Stimulated activated CD8-positive, alpha-beta memory T cell treated with anti-CD3 and anti-CD28 coated beads, Interleukin-12 subunit alpha, Interleukin-12 subunit beta, amount 100 ng/mL, for 1 hour (primary cell): Measurements from ENCODE around the gene ERVW-1.
"Not testable (repeated sequence)": the region's sequence is repeated elsewhere in the genome, so short reads cannot be mapped to it uniquely, and the experiment has no call there.

ENCODE experiments used
- DNase-seq: peaks from one replicate; pipeline ENCODE4 v3.0.0-alpha.2; 2020; ENCODE audit warnings: low read depth

The ERVW-1 gene, protein sequence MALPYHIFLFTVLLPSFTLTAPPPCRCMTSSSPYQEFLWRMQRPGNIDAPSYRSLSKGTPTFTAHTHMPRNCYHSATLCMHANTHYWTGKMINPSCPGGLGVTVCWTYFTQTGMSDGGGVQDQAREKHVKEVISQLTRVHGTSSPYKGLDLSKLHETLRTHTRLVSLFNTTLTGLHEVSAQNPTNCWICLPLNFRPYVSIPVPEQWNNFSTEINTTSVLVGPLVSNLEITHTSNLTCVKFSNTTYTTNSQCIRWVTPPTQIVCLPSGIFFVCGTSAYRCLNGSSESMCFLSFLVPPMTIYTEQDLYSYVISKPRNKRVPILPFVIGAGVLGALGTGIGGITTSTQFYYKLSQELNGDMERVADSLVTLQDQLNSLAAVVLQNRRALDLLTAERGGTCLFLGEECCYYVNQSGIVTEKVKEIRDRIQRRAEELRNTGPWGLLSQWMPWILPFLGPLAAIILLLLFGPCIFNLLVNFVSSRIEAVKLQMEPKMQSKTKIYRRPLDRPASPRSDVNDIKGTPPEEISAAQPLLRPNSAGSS

DNA sequence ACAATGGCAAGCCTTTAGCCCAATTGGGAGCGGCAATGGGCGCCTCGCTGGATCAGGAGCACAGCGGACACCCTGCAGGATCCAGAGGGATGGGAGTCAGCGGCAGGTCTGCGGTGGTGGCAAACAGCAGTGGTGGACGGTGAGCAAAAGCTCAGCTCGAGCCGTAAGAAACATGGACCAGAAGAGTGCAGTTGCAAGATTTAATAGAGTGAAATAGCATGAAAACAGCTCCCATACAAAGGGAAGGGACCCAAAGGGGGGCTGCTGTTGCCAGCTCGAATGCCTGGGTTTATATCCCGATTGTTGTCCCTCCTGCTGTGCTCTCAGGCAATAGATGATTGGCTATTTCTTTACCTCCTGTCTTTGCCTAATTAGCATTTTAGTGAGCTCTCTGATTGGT, at the start of gene ERVW-1:
ERVW-1 (minus strand) TSS at position 266 of the 400 bp plus-strand sequence. CDS start 7,565 bp downstream, outside the sequence.
- DNase-seq: not testable (repeated sequence)

DNA sequence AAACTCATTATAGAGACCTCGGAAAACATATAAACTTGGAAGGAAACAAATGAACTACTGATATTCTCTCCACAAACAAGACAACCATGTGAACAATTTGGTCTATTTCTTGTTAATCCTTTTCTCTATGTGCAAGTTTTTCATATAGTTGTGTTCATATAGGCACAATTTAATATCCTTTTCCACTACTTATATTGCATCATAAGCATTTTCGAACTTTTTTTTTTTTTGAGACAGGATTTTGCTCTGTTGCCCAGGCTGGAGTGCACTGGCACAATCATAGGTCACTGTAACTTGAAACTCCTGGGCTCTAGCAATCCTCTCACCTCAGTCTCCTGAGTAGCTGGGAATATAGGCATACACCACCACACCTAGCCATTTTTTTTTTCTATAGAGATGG, 45.4 kb upstream of the ERVW-1 start:
- no peak for DNase-seq

DNA sequence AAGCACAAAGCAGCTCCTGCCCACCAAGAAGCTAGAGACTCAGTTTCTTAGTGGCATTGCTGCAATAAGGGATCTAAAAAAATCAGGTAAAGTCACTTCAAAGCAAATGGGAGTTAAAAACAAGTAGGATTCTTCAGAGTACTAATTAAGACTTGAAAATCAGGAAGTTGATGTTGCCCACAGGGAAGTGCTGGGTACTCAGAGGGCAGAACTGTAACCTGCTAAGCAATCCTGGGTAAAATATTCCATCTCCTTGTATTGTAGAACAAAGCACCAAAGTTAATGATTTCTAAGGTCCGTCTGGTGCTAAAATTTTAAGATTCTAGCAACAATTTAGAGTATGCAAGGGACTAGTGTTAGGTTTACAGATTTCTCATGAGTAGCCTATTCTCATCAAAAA, 42.3 kb upstream of the ERVW-1 start:
- no peak for DNase-seq

DNA sequence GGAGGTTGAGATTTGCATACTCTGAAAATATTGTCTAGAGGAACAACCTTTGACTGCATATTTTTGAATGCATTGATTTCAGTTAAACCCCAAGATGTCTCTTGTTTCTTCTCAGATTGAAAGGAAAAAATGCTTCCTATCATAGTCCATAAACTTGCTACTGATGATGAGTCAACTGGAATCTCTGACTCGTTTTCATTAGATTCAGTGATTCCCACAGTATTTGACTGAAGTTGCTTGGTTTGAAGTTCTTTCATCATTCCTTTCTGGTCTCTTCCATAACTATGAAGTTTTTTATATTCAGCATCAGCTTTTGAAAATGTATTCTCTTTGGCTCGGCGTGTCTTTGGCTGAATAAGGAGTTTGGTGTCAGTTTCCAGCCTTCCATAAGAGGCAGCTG, 39.9 kb upstream of the ERVW-1 start:
- DNase-seq: no peak

DNA sequence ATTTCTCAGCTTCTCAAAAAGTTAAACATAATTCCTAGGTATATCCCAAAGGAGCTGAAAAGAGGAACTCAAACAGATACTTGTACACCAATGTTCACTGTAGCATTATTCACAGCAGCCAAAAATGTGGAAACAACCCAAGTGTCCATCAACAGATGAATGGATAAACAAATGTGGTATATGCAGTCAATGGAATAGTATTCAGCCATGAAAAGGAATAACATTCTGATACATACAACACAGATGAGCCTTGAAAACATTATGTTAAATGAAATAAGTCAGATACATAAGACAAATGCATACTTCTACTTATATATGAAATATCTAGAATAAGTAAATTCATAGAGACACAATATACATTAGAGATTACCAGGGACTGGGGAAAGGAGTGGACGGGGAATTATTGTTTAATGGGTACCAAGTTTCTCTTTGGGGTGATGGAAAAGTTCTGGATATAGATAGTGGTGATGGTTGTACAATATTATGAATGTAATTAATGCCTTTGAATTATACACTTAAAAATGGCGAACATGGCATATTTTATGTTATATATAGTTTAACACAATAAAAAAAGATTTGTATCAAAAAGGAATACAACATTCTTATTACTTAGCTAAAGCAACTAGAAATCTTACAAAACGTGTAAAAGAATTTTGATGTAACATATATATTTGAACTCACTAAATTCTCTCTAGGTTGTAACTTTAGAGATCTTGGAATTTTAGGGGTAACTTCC, 35.6 kb upstream of the ERVW-1 start:
- DNase-seq: no peak

DNA sequence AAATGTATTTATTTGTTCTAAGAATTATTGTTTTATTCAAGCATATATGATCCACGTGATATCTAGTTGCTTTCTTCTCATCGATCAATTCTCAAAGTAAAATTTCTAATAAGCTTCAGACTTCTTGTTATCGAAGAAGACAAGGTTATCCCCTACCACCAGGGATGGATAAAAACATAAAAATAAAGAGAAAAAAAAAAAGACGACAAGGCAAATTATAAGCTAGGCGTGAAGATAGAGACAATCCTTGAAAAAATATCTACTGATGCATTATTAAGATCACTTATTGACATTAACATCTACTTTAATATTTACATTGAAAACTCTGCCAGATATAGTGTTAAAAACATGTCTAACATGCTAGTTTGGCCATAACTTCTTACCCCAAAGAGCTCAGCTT, 31.2 kb upstream of the ERVW-1 start:
- DNase-seq: no peak

DNA sequence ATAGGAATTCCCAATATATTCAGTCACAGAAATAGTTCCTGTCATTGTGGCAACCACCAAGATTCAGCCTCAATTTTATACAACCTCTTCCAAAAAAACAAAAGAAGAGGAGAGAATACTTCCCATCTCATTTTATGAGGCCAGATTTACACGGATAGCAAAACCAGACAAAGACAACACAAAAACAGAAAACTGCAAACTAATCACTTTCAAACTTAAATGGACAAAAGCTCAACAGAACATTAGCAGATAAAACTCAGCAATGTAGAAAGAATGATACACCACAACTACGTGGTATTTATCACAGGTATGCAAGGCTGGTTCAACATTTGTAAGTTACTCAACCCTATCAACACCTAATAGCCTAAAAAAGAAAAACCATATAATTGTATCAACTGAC, 28.6 kb upstream of the ERVW-1 start:
- DNase-seq: no peak

DNA sequence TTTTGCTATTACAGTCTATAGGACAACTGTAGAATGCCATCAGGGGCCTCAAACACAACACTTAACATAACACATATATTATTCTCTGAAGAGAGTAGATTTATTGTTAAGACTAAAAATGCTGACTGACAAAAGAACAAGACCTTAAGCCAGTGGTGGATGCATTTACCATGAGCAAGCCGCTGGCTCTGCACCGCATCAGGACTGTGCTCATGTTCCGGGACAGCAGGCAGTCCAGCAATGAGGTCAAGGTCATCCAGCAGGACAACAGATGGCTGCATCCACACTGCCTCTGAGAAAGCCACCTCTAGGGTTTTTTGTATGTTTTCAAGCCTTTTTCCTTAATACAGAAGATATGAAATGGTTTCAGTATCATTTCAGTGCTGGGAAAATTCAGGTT, 26.8 kb upstream of the ERVW-1 start:
- DNase-seq: no peak

DNA sequence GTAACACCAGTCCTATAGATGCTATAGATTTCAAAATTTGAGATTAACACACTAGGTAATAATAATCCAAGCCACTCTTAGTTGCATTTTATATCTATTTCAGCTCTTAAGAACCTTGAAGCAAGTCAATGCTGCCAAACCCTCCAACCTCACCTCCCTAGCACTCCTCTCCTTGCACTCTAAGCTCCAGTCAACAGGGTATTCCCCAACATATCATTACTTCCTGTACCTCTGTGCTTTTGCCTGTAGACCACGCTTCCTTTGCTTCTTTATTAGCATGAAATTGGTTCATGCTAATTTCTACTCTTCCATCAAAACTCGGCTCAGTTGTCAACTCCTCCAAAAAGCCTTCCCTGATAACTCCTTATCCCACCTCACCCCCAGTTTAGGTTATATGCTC, 26.0 kb upstream of the ERVW-1 start:
- no peak for DNase-seq

DNA sequence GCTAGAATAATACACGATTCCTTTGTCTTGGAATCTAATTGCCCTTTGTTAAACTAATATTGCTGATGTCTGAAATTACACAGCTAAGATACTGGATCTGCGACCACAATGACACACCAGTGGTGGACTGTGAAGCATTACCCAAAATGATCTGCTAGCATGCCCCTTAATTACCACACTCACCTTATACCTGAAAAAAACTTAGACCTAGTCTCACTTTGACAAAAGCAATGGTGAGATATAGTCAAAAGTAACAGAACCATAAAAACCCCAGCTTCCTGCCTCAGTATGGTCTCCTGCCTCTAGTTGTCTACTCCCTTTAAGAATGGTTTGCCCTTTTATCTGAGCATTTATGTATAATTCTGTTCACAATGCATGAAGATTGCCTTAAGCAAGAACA, 20.8 kb upstream of the ERVW-1 start:
- DNase-seq: no peak

DNA sequence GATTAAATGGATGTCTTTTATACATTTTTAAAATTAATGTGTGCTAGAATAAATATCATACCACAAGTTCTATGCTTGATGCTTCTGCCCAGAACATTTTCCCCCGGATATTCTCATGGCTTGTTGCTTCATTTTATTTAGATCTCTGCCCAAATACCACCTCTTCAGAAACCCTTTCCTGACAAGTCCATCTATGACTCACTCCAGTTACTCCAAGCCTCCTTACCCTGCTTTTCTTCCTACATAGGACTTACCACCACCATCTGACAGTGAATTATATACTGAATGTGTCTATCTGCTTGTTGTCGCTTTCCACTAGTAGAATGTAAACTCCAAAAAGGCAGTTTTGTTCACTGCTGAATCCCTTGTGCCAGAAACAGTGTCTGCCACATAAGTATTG, 19.1 kb upstream of the ERVW-1 start:
- no peak for DNase-seq

DNA sequence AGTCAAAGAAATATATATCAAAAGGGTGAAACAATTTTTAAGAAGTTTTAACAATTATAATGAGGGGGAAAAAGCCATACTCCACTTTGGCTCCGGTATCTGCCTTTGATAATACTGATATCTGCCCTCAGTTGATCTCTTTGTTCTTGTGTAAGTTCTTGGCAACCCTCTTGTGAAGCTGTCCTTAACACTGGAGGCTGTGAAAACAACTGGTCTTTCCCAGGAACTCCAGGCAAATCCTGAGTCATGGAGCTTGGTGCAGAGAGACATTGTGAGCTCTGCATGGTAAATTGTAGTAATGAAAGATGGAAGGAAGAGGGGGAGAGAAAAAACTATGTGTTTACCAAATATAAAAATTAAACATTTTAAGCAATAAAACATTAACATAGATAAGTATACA, 11.9 kb upstream of the ERVW-1 start:
- DNase-seq: no peak

DNA sequence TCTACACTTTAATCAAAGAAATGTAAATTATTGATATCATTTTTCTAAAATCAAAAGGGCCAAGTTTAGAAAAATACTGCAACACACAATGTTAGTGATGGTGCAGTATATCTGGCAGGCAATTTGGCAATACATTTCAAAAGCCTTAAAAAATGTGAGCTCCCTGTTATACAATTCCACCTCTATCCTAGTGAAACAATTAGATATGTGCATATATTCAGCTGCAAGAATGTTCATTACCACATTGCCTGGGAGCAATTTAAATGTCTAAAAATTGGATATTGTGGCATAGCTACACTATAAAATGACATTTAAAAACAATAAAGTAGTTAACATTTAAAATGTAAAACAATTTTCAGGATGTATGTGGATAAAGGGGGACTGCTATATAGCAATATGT, 10.1 kb upstream of the ERVW-1 start:
- no peak for DNase-seq

DNA sequence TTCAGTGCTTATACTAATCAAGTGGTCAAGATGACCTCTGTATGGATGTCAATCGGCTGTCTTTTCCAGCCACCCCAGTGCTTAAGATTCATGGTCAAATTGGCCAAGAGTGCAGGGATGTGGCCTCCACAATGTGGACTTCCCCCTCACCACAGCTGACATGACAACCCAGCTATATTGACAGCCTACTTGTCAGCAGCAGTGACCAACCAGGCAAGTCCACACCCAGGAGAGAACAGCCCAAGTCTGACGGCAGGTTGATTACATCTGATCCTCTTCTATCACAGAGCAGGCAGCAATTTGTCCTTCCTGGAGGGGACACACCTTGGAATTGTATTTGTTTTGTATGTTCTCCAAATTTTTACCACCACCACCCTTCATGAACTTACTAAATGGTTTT, 8.2 kb upstream of the ERVW-1 start:
- DNase-seq: no peak

DNA sequence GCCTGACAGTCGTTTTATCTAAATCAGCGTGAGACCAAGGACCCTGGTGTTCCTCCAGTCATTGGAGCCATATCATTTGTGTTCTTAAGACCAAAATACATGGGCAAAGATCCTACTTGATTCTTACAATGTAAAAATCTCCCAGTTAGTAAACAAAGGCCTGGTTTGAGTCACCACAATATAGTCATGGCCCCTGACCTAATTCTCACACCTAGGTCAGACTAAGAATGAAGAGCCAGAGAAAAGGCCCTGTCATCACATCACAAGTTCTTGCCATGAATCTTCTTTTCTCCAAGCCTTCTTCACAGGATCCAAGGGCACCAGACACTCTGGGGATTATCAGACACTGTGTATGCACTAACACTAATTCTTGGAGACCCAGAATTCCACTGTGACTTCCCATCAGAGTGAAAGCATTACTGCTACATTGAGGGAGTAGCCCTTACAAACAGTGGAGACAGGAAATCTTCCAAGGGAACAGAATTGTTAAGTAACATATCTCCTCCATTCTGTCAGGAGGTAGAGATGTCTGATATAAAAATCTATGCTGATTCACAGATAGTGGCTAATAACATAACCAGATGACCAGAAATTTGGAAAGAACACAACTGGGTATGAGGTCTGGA, 7.6 kb upstream of the ERVW-1 start:
- DNase-seq: no peak

DNA sequence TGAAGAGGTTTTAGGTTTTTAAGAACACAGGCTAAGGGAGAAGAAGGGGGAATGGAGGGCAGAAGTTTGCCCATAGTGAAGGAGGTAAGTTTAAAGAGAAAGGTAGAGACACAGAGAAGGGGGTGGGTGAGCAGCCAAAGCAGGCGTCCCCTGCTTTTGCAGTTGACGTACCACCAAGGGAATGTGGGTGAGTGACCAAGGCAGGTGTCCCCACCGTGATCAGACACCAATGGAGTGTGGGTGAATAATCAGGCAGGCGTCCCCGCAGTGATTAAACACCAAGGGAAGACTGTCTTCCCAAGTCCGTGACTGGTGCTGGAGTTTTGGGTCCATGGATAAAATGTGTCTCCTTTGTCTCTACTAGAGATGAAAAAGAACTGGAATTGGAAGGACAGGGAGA, 6.5 kb upstream of the ERVW-1 start:
- DNase-seq: not testable (repeated sequence)

DNA sequence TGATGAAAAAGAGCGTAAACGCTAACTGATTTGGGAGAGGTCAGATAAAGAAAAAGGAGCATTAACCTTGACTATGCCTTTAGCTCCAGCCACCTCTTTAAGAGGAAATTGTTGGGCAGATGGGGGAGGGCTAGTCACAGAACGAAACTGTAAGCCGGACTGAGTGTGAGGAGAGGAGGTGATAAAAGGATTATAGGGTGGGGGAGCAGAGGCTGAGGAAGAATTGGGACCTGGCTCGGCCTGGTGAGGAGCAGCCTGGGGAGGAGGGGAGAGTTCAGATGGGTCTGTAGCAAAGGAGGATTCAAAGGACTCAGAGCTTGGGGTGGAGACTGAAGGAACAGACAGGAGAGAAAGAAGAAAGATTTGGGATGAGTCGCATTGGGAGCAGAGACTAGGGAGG, 5.9 kb upstream of the ERVW-1 start:
- DNase-seq: not testable (repeated sequence)

DNA sequence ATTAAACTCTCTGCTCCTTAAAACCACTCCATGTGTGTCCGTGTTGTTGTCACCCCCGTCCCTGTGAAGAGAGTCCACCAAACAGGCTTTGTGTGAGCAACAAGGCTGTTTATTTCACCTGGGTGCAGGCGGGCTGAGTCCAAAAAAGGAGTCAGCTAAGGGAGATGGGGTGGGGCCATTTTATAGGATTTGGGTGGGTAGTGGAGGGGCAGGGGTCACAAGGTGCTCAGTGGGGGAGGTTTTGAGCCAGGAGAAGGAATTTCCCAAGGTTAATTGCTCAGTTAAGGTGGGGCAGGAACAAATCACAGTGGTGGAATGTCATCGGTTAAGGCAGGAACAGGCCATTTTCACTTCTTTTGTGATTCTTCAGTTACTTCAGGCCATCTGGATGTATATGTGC, 1.4 kb upstream of the ERVW-1 start:
- DNase-seq: not testable (repeated sequence)

DNA sequence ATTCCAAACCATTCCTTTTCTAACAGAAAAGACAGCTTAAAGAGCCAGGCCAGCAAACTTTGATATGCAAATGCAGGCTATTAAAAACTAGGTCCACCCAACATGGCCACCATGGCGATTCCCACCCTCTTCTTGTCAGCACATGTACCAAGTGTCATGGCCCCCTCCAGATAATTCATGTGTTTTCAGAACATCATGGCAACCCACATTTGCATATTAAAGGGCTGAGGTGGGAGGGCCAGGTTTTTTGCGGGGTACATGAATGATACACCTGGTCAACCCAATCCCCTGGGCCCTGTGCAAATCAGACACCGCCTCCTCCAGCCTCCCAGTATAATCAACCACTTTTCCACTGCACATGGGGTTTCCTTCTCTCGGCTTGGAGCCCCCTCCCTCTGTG, 965 bp upstream of the ERVW-1 start:
- DNase-seq: no peak

DNA sequence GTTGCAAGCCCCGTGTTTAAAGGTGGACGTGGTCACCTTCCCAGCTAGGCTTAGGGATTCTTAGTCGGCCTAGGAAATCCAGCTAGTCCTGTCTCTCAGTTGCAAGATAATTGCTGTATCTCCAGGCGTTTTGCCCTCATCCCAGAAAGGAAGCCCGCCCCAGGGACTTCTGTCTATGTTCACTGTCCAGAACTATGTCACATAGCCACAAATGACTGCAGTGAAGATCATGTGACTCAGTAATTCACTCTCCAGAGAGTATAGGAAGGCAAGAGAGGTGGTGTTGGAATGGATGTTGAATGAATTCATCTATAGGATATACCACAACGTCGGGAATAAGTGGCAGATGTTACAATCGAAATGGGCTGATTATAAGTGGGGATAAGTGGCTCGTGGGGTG, 349 bp upstream of the ERVW-1 start:
- DNase-seq: no peak

DNA sequence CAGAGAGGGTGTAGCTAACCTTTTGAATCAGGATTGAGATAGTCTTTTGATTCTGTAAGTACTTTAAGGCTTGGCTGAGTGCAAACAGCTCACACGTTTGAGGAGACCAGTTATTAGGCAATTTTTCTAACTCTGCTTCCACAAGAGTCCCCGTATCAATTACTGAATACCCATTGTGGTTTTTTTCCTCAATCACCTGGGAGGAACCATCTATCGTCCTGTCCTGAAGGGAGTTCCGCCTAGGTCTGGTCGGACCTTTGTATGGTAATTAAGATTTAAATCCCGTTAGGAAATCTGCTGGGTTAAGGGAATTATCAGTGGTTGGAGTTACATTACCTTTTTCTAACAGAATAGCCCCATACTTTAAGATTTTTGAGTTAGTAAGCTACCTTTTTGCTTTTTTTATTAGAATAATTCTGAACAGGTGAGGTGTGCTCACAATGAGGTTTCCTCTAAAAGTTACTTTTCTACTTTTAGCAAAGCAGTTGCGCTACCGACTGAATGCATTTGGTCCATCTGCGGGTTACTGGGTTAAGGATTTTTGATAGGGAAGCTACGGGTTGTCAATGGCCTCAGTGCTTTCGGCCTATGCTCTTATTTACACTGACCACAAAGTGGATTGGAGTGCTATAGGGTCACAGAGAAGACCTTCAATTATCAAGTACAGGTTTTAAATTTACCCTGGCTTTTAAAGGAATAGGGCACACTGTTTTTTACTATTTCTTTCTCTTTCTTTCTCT, 1.7 kb downstream of the ERVW-1 start:
- DNase-seq: not testable (repeated sequence)

DNA sequence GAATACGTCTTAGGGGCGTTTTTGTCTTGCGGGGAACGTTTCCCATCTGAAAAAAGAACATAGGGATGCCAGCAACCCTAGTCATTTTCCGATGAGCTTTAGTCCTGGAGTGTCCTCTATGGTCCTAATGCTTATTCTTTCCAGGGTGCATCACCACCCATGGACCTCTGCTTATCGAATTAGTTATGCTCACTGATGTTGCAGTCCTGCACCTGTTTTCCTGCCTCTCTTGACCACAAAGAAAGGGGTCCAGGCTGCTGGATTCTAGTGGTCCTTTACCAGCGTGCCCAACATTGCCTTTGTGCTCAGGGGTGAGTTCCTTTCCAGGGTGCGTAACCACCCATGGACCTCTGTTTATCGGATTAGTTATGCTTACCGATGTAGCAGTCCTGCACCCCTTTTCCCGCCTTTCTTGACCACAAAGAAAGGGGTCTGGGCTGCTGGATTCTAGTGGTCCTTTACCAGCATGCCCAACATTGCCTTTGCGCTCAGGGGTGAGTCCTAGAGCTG, 2.4 kb downstream of the ERVW-1 start:
- DNase-seq: not testable (repeated sequence)
